Measurements from ENCODE around the gene SPATA31D3. TPM values are rescaled to one million over a fixed set of nuclear protein-coding genes. Genes with fewer than 3 reads are reported as not detected.

SPATA31D3 gene
- total RNA-seq, 4 donors from 2014 or later: not detected

- H3K36me3 ChIP-seq: no peaks in the 10 kb centered on the region
- H3K4me1 ChIP-seq: no peaks in the 10 kb centered on the region
- H3K4me3 ChIP-seq: no peak overlapping the region
- DNase-seq (ENCODE audit: low spot score in 2 of 2): no peak
- WGBS: 97% methylated on average over 1 of the region's 1 CpG
- no peak overlapping the region for H3K27ac ChIP-seq
- H3K27me3 ChIP-seq: no peaks in the 10 kb centered on the region
- H3K9me3 ChIP-seq: peaks cover 15% of the 10 kb centered on the region
- no peak for TF ChIP-seq POLR2AphosphoS5 (IDR thresholded peaks at IDR 0.05)
- TF ChIP-seq EP300 (IDR thresholded peaks at IDR 0.05): no peak
- no peak for TF ChIP-seq POLR2A (IDR thresholded peaks at IDR 0.05)
- TF ChIP-seq, protein P1, sequence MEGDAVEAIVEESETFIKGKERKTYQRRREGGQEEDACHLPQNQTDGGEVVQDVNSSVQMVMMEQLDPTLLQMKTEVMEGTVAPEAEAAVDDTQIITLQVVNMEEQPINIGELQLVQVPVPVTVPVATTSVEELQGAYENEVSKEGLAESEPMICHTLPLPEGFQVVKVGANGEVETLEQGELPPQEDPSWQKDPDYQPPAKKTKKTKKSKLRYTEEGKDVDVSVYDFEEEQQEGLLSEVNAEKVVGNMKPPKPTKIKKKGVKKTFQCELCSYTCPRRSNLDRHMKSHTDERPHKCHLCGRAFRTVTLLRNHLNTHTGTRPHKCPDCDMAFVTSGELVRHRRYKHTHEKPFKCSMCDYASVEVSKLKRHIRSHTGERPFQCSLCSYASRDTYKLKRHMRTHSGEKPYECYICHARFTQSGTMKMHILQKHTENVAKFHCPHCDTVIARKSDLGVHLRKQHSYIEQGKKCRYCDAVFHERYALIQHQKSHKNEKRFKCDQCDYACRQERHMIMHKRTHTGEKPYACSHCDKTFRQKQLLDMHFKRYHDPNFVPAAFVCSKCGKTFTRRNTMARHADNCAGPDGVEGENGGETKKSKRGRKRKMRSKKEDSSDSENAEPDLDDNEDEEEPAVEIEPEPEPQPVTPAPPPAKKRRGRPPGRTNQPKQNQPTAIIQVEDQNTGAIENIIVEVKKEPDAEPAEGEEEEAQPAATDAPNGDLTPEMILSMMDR (IDR thresholded peaks at IDR 0.05): no peak
Observed at GRCh38 chr9:81953096-81953495, 9.8 kb downstream of the SPATA31D3 start.

DNA sequence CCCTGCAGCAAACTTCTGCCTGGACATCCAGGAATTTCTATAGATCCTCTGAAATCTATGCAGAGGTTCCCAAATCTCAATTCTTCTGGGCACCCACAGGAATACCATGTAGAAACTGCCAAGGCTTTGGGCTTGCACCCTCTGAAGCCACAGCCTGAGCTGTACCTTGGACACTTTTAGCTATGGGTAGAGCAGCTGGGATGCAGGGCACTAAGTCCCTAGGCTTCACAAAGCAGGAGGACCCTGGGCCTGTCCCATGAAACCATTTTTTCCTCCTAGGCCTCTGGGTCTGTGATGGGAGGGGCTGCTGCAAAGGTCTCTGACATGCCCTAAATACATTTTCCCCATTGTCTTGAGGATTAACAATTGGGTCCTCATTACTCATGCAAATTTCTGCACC, 12.3 kb downstream of the SPATA31D3 start:
- no peak overlapping the region for H3K27ac ChIP-seq
- TF ChIP-seq, protein P1 (IDR thresholded peaks at IDR 0.05): no peak
- no peak for TF ChIP-seq EP300 (IDR thresholded peaks at IDR 0.05)
- no peak for TF ChIP-seq POLR2AphosphoS5 (IDR thresholded peaks at IDR 0.05)
- no peak for TF ChIP-seq POLR2A (IDR thresholded peaks at IDR 0.05)
- no peak for DNase-seq (ENCODE audit: low spot score in 2 of 2)
- no peak overlapping the region for H3K4me3 ChIP-seq
- H3K4me1 ChIP-seq: no peaks in the 10 kb centered on the region
- no peaks in the 10 kb centered on the region for H3K36me3 ChIP-seq
- no peaks in the 10 kb centered on the region for H3K27me3 ChIP-seq
- H3K9me3 ChIP-seq: peaks cover 15% of the 10 kb centered on the region

GRCh38 chr9:81964218-81965171, 21.2 kb downstream of the SPATA31D3 start:
- no peaks in the 10 kb centered on the region for H3K4me1 ChIP-seq
- no peak for TF ChIP-seq POLR2A (IDR thresholded peaks at IDR 0.05)
- DNase-seq (ENCODE audit: low spot score in 2 of 2): no peak
- H3K27me3 ChIP-seq: no peaks in the 10 kb centered on the region
- H3K27ac ChIP-seq: no peak overlapping the region
- 71% methylated on average over 6 of the region's 6 CpGs for WGBS
- no peak overlapping the region for H3K4me3 ChIP-seq
- no peaks in the 10 kb centered on the region for H3K9me3 ChIP-seq
- no peaks in the 10 kb centered on the region for H3K36me3 ChIP-seq

GRCh38 chr9:81968026-81968425, 24.7 kb downstream of the SPATA31D3 start:
- no peaks in the 10 kb centered on the region for H3K36me3 ChIP-seq
- DNase-seq (ENCODE audit: low spot score in 2 of 2): no peak
- no peaks in the 10 kb centered on the region for H3K9me3 ChIP-seq
- WGBS: 92% methylated on average over 3 of the region's 3 CpGs
- H3K27me3 ChIP-seq: no peaks in the 10 kb centered on the region
- H3K27ac ChIP-seq: no peak overlapping the region
- no peaks in the 10 kb centered on the region for H3K4me1 ChIP-seq
- H3K4me3 ChIP-seq: no peak overlapping the region
- TF ChIP-seq, protein P1 (IDR thresholded peaks at IDR 0.05): no peak
- TF ChIP-seq POLR2AphosphoS5 (IDR thresholded peaks at IDR 0.05): no peak
- no peak for TF ChIP-seq POLR2A (IDR thresholded peaks at IDR 0.05)
- TF ChIP-seq EP300 (IDR thresholded peaks at IDR 0.05): no peak

GRCh38 chr9:81969971-81970370, 26.7 kb downstream of the SPATA31D3 start:
- TF ChIP-seq POLR2AphosphoS5 (IDR thresholded peaks at IDR 0.05): no peak
- H3K4me3 ChIP-seq: no peak overlapping the region
- no peak for DNase-seq (ENCODE audit: low spot score in 2 of 2)

DNA sequence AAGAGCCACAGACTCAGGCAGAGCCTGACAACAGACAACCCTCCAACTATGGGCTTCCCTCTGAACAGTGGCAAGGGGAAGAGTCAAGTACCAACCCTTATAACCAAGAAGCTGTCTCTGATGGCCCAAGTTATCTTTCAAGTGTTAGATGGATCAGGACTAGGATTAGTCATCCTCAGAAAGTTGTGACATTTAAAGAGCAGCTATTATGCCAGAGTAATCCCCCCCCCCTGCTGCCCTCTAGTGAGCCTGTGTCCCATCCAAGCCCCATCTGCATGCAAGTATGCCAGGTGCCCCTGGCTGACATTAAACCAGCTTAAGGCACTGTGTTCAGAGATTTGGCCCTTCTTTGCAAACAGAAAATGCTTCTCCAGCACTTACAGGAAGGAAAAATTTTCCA, 28.4 kb downstream of the SPATA31D3 start:
- no peak for TF ChIP-seq POLR2AphosphoS5 (IDR thresholded peaks at IDR 0.05)
- H3K4me3 ChIP-seq: no peak overlapping the region
- no peak overlapping the region for H3K27ac ChIP-seq
- H3K4me1 ChIP-seq: no peaks in the 10 kb centered on the region
- H3K27me3 ChIP-seq: no peaks in the 10 kb centered on the region
- no peaks in the 10 kb centered on the region for H3K9me3 ChIP-seq
- no peaks in the 10 kb centered on the region for H3K36me3 ChIP-seq
- no peak for DNase-seq (ENCODE audit: low spot score in 2 of 2)

More at GRCh38 chr9:81969971-81970370, 26.7 kb downstream of the SPATA31D3 start:
- H3K27ac ChIP-seq: no peak overlapping the region
- no peaks in the 10 kb centered on the region for H3K4me1 ChIP-seq
- no peaks in the 10 kb centered on the region for H3K36me3 ChIP-seq
- H3K9me3 ChIP-seq: no peaks in the 10 kb centered on the region
- H3K27me3 ChIP-seq: no peaks in the 10 kb centered on the region
